ENCODE results near the gene MYEOV. TPM values are rescaled to one million over a fixed set of nuclear protein-coding genes. Genes with fewer than 3 reads are reported as not detected.

The MYEOV gene
- total RNA-seq, 1 donor from 2014 or later = 1.2 TPM

DNA sequence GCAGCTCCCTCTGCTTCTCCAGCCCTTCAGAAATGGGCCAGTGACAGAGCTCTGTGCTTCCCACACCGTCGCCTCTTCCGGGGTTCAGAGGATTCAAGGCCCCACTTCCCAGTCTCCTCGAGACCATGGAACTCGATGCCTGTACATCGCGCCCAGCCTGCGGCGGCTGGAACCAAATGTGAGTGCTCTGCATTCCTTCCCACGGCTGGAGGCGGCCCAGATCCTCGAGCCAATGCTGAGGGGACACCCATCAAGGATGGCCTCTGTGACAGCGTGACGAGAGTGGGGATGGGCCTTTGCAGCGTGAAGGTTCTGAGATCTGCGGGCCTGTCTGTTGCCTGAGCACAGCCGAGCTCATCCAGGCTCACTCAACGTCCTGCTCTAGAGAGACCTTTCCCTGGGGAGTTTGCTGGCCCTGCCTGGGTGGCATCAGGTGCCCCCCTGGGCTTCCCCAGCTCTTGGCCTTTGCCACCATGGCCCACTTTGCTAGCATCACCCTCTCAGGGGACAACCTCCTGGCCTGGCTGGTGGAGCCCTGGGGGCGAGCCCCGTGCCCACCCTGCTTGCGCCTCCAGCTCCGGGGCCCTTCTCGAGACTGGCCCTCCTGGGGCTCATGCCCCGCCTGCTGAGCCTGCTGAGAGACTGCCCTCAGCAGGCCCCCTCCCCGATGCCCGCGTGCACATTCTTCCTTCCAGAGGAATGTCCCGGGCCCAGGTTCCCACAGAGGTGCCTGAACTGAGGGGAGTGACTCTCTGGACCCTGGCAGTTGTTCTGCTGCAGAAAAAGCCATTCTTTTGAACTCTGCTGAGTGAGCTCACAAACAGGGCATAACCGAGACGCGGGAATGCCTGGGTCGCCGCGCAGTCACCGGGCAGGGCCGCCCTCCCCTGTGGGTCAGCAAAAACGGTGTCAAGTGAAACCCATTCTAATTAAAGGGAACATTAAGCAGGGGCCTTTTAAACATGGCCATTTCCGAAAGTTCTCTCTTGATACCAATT lies 7.3 kb upstream of the MYEOV start:
- DNase-seq (ENCODE audit: extremely low read depth, low read depth, low spot score) = no peak

DNA sequence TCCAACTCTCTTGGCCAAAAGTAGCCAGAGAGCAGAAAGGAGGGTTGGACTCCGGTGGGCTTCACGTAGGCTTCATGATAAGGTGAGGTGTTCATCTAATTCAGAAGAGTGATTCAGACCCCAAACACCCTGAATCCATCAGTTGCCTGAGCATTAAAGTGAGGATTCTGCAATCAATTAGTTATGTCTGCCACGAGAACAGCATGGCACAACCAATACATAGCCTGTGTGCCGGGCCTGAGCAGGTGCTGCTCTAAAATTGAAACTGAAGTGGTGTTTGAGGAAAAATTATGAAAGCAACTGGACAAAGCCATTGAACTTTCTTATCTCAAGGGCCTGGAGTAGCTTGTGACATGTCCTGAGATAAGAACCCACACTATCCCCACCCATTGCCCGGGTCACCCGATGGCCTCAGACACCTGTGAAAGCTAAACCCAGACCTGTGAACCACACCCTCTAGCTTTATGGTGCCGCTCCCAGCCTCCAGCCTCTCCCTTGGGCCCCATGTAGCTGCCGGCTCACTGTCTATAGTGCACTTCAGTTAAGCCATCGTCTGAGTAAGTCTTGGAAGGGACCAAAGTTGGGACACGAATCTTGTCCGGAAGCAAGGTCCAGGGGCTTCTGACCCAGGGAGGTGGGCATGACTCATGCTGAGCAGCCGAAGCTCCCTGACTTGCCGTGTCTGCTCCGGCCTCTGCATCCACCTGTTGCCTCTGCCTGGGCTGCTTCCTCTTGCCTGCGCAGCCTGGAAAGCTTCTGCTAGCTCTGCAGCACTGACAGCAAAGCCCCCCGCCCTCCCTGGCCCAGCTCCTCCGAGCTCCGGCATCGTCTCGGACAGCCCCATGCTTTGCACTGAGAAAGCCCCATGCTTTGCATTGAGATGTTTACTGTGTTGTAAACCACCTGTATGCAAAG lies 5.7 kb upstream of the MYEOV start:
- no peak for DNase-seq (ENCODE audit: extremely low read depth, low read depth, low spot score)

DNA sequence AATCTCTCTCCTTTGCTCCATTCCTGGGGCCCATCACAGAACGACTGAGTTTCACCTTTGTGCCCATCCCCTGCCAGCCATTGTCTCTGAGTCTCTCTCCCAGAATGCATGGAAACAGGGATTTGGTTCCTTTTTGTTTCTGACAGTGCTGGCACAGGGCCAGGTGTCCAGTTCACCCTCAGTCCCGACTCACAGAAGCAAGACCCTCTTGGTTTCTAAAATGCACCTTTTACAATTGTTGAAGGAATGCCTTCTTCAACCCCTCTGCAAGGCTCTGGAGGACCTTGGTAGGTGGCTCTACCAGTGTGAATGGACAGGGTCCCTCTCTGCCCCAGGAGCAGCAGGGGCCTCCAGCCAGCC lies 5.1 kb upstream of the MYEOV start:
- no peak for DNase-seq (ENCODE audit: extremely low read depth, low read depth, low spot score)

GRCh38 chr11:69290806-69291205 lies 3.1 kb upstream of the MYEOV start:
- no peak for DNase-seq (ENCODE audit: extremely low read depth, low read depth, low spot score)

DNA sequence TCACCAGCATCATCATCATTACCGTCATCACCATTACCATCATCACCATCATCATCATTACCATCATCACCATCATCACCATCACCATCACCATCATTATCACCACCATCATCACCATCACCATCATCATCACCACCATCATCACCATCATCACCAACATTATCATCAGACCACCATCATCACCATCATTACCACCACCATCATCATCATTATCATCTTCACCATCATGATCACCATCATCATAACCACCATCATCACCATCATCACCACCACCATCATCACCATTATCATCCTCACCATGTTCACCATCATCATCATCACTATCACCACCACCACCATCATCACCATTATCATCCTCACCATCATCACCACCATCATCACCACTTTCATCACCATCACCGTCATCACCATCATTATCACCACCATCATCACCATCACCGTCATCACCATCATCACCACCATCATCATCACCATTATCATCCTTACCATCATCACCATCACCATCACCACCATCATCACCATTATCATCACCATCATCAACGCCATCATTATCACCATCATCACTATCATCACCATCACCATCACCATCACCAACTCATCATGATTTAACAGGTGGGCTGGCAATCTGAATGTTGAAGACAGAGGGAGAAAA lies 2.4 kb upstream of the MYEOV start:
- DNase-seq (ENCODE audit: extremely low read depth, low read depth, low spot score) = no peak

DNA sequence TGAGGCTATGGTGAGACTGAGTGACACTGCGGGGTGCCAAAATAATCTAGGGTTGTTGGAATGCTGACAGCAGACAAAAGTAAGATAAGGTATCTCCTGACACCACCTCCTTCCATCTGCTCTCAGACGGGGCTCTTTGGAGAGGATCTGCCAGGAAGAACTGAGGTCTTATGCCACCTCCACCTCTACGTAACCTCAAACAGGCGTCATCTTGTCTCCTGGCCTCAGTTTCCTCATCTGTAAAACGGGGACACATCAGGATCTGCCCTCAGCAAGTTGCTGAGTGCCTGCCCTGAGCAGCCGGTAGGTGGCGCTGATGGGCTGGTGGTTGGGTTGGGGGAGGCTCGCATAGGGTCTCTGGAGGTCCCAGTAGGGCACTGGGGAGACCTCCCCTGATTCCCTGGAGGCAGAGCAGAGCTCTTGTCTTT lies 1.7 kb upstream of the MYEOV start:
- DNase-seq (ENCODE audit: extremely low read depth, low read depth, low spot score) = no peak

DNA sequence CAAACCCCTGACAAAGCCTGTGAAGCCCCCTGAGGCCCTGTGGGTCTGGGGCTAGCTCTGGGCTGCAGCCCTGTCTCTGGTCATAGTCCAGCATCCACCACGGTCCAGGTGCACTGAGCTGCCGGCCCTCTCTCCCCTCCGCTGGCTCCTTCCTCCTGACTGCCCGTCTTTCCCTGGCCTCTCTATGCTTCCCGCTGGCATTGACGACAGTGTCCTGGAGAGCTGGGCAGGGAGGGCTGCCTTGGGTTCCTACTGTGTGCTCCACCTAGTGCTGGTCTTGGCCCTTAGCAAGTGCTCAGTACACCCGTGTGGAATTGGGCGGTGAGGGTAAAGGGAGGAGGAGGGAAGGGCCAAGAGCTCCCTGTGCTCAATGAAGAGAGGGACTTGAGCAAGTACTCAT lies 868 bp upstream of the MYEOV start:
- no peak for DNase-seq (ENCODE audit: extremely low read depth, low read depth, low spot score)

DNA sequence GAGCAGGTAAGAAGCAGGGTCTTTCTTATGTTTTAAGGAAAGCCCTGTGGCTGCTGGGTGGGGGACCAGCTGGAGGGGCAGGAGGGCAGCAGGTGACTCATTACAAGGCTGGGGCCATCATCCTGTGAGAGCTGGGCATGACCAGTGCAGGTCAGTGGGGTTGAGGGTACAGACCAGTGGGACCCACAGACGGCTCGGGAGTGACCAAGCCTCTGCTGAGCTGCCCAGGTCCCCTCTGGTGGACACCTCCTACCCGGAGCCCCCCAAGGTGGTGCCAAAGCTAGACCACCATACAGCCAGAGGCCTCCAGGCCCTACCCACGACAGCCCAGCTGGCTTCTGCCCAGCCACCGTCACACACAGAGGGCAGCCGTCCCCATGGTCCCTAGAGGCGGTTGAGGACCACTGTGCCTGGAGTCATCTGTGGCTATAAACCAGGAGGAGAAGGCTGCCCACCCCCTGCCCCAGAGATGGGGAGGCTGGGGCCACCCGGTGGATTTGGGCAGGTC lies 670 bp downstream of the MYEOV start:
- no peak for DNase-seq (ENCODE audit: extremely low read depth, low read depth, low spot score)

- no peak for DNase-seq (ENCODE audit: extremely low read depth, low read depth, low spot score)
Observed at GRCh38 chr11:69295079-69295994, 1.4 kb downstream of the MYEOV start.

DNA sequence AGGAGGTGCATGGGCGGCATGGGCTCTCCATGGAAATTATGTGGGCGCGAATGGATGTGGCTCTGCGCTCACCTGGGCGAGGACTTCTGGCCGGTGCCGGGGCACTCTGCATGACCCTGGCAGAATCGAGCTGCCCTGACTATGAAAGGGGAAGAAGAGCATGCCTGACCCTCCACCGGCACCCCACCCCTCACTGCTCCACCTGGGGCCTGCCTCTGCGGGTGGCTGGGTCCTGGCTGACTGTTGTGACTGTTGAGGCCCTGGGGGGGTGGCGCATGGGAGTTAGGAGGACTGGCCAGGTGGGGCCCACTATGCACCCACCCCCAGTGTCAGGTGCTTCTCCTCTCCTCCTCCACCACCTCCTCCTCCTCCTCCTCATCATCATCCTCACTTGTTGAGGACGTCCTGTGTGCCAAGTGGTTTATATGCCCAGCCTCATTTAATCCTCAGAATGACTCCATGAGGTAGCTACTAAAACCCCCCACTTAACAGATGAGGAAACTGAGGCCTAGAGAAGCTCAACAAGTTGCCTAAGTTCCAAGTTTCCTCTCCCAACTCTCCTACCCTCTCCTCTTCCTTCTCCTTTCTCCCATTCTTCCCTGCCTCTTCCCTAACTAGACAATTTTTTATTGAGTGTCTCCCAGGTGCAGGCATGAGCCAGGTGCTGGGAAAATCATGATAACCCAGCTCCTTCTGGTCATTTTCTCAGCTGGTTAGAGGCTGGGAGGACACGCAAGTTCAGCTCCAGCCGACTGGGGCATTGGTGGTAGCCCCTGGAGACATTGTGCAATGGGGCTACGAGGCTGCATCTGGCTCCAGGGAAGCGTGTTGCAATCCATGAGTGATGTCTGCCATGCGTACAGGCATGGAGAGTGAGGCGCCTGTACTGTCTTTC lies 2.3 kb downstream of the MYEOV start:
- DNase-seq (ENCODE audit: extremely low read depth, low read depth, low spot score) = no peak

DNA sequence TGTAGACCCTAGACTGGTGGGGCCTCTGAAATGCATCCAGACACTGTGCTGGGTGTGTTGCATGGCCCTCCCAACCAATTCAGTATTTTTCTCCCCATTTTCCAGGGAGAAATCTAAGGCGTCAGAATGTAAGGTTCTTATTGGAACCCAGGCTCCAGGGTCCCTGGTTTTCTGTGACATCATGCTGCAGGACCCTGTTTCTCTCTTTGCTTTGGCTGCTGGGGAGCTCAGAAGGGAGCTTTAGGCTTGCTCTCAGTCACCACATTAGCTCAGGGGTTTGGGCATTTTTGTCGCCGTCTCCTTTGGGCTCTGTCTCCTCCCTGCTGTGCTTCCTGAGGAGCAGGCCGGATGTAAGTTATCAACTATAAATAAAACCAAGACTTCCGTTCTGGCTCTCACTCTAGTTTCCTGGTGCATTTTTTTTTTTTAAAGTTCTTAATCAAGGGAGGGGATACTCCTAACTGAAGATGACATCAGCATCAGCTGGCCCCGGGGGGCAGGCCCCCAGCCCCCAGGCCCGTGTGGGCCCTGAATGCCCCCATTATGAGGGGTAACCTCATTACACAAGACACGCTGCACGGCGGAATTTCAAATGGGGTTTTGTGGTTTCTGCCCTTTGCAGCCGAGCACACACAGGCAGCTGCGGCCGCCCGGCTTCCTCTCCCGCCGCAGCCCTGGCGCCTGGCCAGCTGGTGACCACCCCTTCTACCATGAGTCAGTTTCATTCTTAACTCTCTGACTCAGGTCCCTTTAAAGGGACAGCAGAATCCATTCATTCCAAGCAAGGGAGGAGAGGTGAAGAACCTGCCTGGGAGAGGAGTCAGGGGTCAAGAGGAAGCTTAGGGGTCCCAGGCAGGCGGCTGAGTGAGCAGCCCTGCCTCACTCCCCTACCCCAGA lies 3.2 kb downstream of the MYEOV start:
- peak; percentile 82 for DNase-seq (ENCODE audit: extremely low read depth, low read depth, low spot score)

DNA sequence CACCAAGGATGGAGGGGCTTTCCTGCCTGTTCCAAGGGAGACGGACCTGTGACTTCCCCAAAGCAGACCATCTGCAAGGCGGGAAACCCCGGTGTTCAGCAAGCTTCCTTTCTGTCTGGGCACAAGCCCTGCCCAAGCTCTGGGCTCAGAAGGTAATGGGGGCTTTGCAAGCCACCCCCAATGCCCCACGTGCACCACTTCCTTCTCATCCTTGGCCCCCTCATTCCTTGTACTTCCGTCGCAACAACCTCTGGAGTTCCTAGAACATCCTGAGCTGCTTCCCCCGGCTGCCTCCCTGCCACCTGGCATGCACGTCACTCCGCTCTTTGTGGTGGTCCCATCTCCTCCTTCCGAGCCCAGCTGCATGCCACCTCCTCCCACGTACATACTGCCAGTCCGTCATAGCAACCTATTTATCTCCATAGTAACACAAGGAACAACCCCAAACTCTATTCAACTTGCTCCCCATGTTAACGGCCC lies 3.9 kb downstream of the MYEOV start:
- DNase-seq (ENCODE audit: extremely low read depth, low read depth, low spot score) = no peak

DNA sequence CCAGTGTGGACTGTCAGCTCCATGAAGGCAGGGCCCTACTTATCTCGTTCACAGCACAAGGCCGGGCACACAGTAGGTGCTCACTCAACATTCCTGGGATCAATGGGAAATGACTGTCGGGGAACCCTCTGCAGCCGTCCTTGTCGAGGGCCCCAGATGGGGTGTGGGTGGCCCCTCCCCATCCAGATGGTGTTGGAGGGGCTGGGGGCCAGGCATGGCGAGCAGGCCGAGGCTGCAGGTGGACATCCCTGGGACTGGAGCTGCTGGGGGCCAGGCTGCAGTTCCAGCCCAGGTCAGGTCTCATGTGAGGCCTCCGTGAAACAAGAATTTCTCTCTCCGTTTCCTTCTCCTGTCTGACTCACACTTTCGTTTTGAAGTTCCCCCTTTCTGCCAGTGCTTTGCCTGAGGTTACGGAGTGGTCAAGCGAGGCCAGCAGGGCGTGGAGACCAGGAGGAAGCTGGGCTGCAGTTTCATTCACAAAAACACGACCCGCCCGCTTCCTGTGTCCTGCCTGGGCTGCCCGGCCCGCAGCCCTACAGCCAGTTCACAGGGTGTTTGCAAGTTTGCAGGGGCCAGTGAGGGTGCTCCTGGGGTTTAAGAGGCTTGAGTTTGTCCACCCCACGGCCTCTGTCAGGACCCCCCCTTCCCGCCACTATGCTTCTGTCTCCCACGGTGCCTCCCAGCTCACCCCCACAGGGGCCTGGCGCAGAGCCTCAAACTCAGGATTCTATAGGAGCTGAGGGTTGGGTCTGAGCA lies 4.5 kb downstream of the MYEOV start:
- DNase-seq (ENCODE audit: extremely low read depth, low read depth, low spot score) = no peak

- no peak for DNase-seq (ENCODE audit: extremely low read depth, low read depth, low spot score)
Observed at GRCh38 chr11:69299023-69299461, 5.1 kb downstream of the MYEOV start.

- DNase-seq (ENCODE audit: extremely low read depth, low read depth, low spot score) = no peak
Observed at GRCh38 chr11:69299572-69299971, 5.6 kb downstream of the MYEOV start.

GRCh38 chr11:69300120-69301060 lies 6.4 kb downstream of the MYEOV start:
- DNase-seq (ENCODE audit: extremely low read depth, low read depth, low spot score) = no peak

All from glomerular endothelial cell (primary cell).